NB4 (cell line): ENCODE results near the gene SVIL.
"Not testable (repeated sequence)": the region's sequence is repeated elsewhere in the genome, so short reads cannot be mapped to it uniquely, and the experiment has no call there.

Experiments
- DNase-seq: peaks from one replicate; pipeline ENCODE4 v3.0.0; 2010; ENCODE audit warnings: low read depth
- H3K4me3 ChIP-seq: one replicate; pipeline ENCODE4 v1.5.1; 2011; ENCODE audit warnings: mild to moderate bottlenecking, low read depth, low read length, moderate library complexity
- CTCF ChIP-seq: IDR thresholded peaks from one replicate; pipeline ENCODE4 v1.5.1; 2012; ENCODE audit warnings: low read depth, low read length
- MAX ChIP-seq: IDR thresholded peaks from 2 replicates; pipeline ENCODE4 v1.6.1; 2011; ENCODE audit warnings: low read depth, low read length
- MYC ChIP-seq: IDR thresholded peaks from 2 replicates; pipeline ENCODE4 v1.6.1; 2011; ENCODE audit warnings: low read depth, low read length
- POLR2A ChIP-seq: IDR thresholded peaks from 2 replicates; pipeline ENCODE4 v1.6.1; 2011; ENCODE audit warnings: mild to moderate bottlenecking; ENCODE audit not compliant: insufficient read length; ENCODE audit errors: extremely low read depth

SVIL gene

DNA sequence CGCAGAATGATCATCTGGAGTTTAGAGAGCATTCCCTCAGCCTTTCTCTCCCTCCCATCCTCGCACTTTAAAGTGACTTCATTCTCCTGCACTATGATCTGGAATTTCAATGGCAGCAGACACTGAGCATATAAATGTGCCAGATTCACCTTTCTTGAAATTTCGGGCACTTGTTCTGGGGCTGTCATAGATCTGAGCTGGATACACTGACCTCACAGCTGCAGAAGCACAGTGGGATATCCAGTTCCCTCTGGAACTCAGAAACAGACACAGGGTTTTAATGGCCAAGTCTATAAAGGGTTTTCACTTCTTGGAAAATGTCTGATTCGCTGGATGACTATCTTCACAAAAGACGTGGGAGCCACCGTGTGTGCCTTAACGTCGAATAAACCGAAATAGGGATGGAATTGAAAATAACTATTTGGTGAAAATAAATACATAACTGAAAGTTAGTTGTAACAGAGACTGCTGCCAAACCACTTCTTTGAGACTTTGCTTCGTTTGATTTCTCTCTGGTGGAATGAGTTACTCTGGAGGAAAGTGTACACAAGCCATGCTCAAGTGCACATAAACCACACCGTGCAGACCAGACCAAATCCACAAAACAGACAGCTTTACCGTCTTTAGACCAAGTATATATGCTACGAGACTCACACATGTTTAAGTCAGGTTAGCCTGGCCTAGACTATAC is 126.1 kb downstream of the SVIL start:
- H3K4me3 ChIP-seq: no peak overlapping the region
- no peak for DNase-seq
- TF ChIP-seq MAX: no peak
- no peak for TF ChIP-seq POLR2A
- no peak for TF ChIP-seq CTCF
- TF ChIP-seq MYC: no peak

- not testable (repeated sequence) for DNase-seq, H3K4me3 ChIP-seq
These were observed 127.0 kb downstream of the SVIL start for GRCh38 chr10:29507750-29508149.

- DNase-seq, H3K4me3 ChIP-seq: not testable (repeated sequence)
These were observed 128.3 kb downstream of the SVIL start for GRCh38 chr10:29506324-29506921.

DNA sequence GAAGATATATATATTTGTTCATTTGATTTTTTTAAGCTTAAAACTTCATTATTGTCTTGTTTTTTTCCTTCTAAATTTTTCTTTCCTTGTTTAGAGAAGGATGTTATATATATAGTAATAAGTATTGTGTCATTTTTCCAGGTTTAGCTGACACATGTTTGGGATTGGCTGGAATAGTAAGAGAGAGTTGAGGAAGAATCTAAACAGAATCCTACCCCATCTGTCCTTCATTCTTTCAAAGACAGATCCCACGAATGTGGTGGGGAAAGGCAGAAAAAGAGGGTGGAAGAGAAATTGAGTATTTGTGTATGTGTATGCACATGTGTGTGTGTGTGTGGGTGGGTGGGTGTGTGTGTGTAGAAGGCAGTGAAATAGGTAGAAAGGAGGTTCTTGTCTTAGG is 132.4 kb downstream of the SVIL start:
- TF ChIP-seq CTCF (no peak), MYC (no peak), MAX (no peak), POLR2A (no peak)
- no peak overlapping the region for H3K4me3 ChIP-seq
- no peak for DNase-seq

DNA sequence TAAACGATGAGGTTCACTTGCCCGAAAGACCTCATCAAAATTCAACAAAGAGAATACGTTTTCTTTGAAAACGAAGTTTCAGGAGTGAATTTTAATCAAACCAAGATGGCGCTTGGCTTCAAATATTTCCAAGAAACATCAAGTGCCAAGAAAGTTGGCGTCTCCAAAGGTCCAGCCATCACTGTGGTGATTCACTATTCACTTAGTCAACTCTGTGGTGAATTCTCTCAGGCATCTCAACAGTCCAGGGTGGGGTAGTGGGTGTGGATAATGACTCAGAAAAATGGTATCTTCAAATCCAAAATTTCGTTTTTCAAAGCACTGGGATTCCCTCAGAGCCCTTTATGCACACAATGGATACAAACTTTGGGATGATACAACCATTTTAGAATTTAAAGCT is 133.1 kb downstream of the SVIL start:
- no peak for TF ChIP-seq POLR2A
- no peak for TF ChIP-seq MYC
- TF ChIP-seq CTCF: no peak
- no peak for TF ChIP-seq MAX
- H3K4me3 ChIP-seq: no peak overlapping the region

DNA sequence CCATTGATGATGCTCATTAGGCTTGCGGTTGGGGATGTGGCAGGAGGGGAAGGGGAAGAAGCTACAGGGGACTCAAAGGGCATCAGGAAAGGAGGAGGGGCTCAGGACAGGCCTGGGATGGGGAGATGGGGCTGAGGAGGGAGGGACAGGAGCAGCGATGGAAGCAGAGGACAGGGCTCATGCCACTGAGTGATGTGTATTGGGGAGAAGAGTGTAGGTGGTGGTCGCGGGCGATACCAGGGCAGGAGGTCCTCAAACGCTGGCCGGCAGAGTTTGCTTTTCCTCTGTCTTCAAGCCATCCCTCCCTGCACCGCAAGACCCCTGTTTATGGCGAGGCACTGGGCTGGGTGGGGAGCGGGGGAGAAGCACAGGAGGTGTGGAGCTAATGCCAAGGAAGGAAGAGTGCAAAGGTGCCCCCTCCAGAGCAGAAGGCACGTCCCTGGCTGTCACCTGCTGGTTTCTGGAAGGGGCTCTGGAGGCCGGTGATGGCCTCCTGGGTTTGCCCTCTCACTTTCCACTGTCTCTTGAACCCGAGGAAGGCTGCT is 134.7 kb downstream of the SVIL start:
- TF ChIP-seq MAX: no peak
- no peak for TF ChIP-seq POLR2A
- TF ChIP-seq CTCF: no peak
- no peak for TF ChIP-seq MYC
- no peak for DNase-seq
- no peak overlapping the region for H3K4me3 ChIP-seq

More for the DNA sequence above, 133.1 kb downstream of the SVIL start:
- no peak for DNase-seq
